GM23338 (cell line): ENCODE measurements around the gene RNU7-1. TPM values are rescaled to one million over a fixed set of nuclear protein-coding genes. Genes with fewer than 3 reads are reported as not detected.
A peak's percentile ranks its signal among the peaks of the same experiment; 100 is the strongest.

Experiments used
- ATAC-seq: fragments of 200-7000 bp; cut with Tn5 transposase; 3 replicates; pipeline ENCODE4 v1.9.1; 2020
- DNase-seq: peaks from one replicate; pipeline ENCODE4 v3.0.0-alpha.2; 2015; ENCODE audit warnings: low spot score
- H2AFZ ChIP-seq: fragments of 200-600 bp; sonication (generic); 2 replicates; pipeline ENCODE4 v1.8.0; 2016; ENCODE audit warnings: antibody characterized with exemption, mild to moderate bottlenecking, moderate library complexity
- H3F3A ChIP-seq: fragments of 200-600 bp; sonication (generic); replicated peaks from 2 replicates; pipeline ENCODE4 v1.8.0; 2017; ENCODE audit warnings: antibody characterized with exemption, mixed run types, low read depth
- H3K27ac ChIP-seq: fragments of 200-600 bp; sonication (generic); 2 replicates; pipeline ENCODE4 v1.6.1; 2016; ENCODE audit warnings: low read depth
- H3K27me3 ChIP-seq: fragments of 200-600 bp; sonication (generic); 2 replicates; pipeline ENCODE4 v1.8.0; 2016; ENCODE audit warnings: mild to moderate bottlenecking, mixed run types, moderate library complexity; ENCODE audit not compliant: insufficient read depth
- H3K36me3 ChIP-seq: fragments of 200-600 bp; sonication (generic); 2 replicates; pipeline ENCODE4 v1.8.0; 2016; ENCODE audit warnings: mild to moderate bottlenecking; ENCODE audit not compliant: insufficient read depth
- H3K4me1 ChIP-seq: fragments of 200-600 bp; sonication (generic); 2 replicates; pipeline ENCODE4 v1.8.0; 2016; ENCODE audit warnings: mild to moderate bottlenecking, moderate library complexity; ENCODE audit not compliant: insufficient read depth
- H3K4me2 ChIP-seq: fragments of 200-600 bp; sonication (generic); 2 replicates; pipeline ENCODE4 v1.7.1; 2017; ENCODE audit warnings: mixed run types
- H3K4me3 ChIP-seq: fragments of 200-600 bp; sonication (generic); 2 replicates; pipeline ENCODE4 v1.6.1; 2016; ENCODE audit warnings: mixed run types
- H3K79me2 ChIP-seq: fragments of 200-600 bp; sonication (generic); replicated peaks from 2 replicates; pipeline ENCODE4 v1.8.0; 2017; ENCODE audit warnings: mild to moderate bottlenecking; ENCODE audit not compliant: insufficient read depth
- H3K9me2 ChIP-seq: fragments of 200-600 bp; sonication (generic); 2 replicates; pipeline ENCODE4 v1.8.0; 2017; ENCODE audit not compliant: insufficient read depth
- H4K20me1 ChIP-seq: fragments of 200-600 bp; sonication (generic); replicated peaks from 2 replicates; pipeline ENCODE4 v1.8.0; 2017; ENCODE audit warnings: mild to moderate bottlenecking; ENCODE audit not compliant: insufficient read depth
- H3K27ac Mint-ChIP-seq: 2 replicates; pipeline ENCODE4 v1.8.0; 2020; ENCODE audit warnings: inconsistent platforms, mild to moderate bottlenecking, moderate library complexity, mixed read lengths
- H3K27me3 Mint-ChIP-seq: 3 replicates; pipeline ENCODE4 v1.8.0; 2022; ENCODE audit warnings: low read depth, mild to moderate bottlenecking, moderate library complexity, mixed read lengths, inconsistent platforms; ENCODE audit not compliant: insufficient read depth, poor library complexity
- H3K36me3 Mint-ChIP-seq: 3 replicates; pipeline ENCODE4 v1.8.0; 2021; ENCODE audit warnings: low read depth, mild to moderate bottlenecking, inconsistent platforms, moderate library complexity, mixed read lengths
- H3K4me1 Mint-ChIP-seq: 3 replicates; pipeline ENCODE4 v1.8.0; 2020; ENCODE audit warnings: mild to moderate bottlenecking, inconsistent platforms, mixed read lengths
- H3K4me3 Mint-ChIP-seq: 3 replicates; pipeline ENCODE4 v1.8.0; 2021; ENCODE audit warnings: moderate library complexity, mild to moderate bottlenecking, inconsistent platforms, mixed read lengths
- H3K9me3 Mint-ChIP-seq: 3 replicates; pipeline ENCODE4 v1.8.0; 2020; ENCODE audit warnings: moderate library complexity, mild to moderate bottlenecking, inconsistent platforms, mixed read lengths
- CREB1 ChIP-seq: fragments of 250-450 bp; sonication (Bioruptor Pico); IDR thresholded peaks from 2 replicates; pipeline ENCODE4 v1.5.0; 2020; ENCODE audit warnings: low read depth, mild to moderate bottlenecking, moderate library complexity
- ETS1 ChIP-seq: IDR thresholded peaks from 2 replicates; pipeline ENCODE4 v1.6.1; 2016; ENCODE audit warnings: antibody characterized with exemption
- EZH2 ChIP-seq: fragments of 200-600 bp; sonication (generic); IDR thresholded peaks from one replicate; pipeline ENCODE4 v1.8.0; 2017; ENCODE audit warnings: antibody characterized with exemption, mild to moderate bottlenecking, low read depth; ENCODE audit not compliant: unreplicated experiment
- EZH2phosphoT487 ChIP-seq: fragments of 200-600 bp; sonication (generic); IDR thresholded peaks from one replicate; pipeline ENCODE4 v1.8.1; 2018; ENCODE audit warnings: antibody characterized with exemption; ENCODE audit not compliant: unreplicated experiment
- JUNB ChIP-seq: IDR thresholded peaks from one replicate; pipeline ENCODE4 v1.6.1; 2016; ENCODE audit warnings: antibody characterized with exemption; ENCODE audit not compliant: unreplicated experiment
- NANOG ChIP-seq: IDR thresholded peaks from 2 replicates; pipeline ENCODE4 v1.6.1; 2016; ENCODE audit warnings: antibody characterized with exemption, borderline replicate concordance
- POLR2AphosphoS5 ChIP-seq: IDR thresholded peaks from 2 replicates; pipeline ENCODE4 v1.6.1; 2016; ENCODE audit warnings: antibody characterized with exemption, low read depth
- REST ChIP-seq: IDR thresholded peaks from one replicate; pipeline ENCODE4 v1.6.1; 2018; ENCODE audit warnings: antibody characterized with exemption; ENCODE audit not compliant: unreplicated experiment
- polyA plus RNA-seq: library from polyadenylated mRNA; unstranded; fragments of >200 nt; fragmentation: Nextera tagmentation; extraction: Ambion mirVana; gene quantifications from 2 replicates; pipeline ENCODE4 v1.2.1, GENCODE V29; 2016
- total RNA-seq: library from RNA; depleted of rRNA; stranded (reverse); fragments of >200 nt; shearing (Covaris generic); gene quantifications from 2 replicates; pipeline ENCODE4 v1.2.3, GENCODE V29; 2014

The RNU7-1 gene
- total and polyA plus RNA-seq, 2 experiments from 2014 or later, result not detected

- ATAC-seq (no peak), DNase-seq (no peak)
- Histone ChIP-seq H2AFZ (no peak overlapping the region), H3K4me3 (no peak overlapping the region), H3K27ac (no peak overlapping the region), H3K9me2 (no peaks in the 10 kb centered on the region), H3F3A (peaks cover 8% of the 10 kb centered on the region; the same call in 1 of the 2 replicates), H3K4me2 (no peak overlapping the region), H3K79me2 (no peaks in the 10 kb centered on the region), H3K27me3 (no peaks in the 10 kb centered on the region), H3K36me3 (no peaks in the 10 kb centered on the region), H3K4me1 (peaks cover 18% of the 10 kb centered on the region), H4K20me1 (no peaks in the 10 kb centered on the region)
- Mint-ChIP-seq H3K9me3 (no peaks in the 10 kb centered on the region), H3K27ac (no peak overlapping the region), H3K4me1 (peaks cover 35% of the 10 kb centered on the region), H3K27me3 (peaks cover 26% of the 10 kb centered on the region), H3K36me3 (no peaks in the 10 kb centered on the region), H3K4me3 (no peak overlapping the region)
- TF ChIP-seq CREB1 (CRISPR knock-in tag) (no peak), ETS1 (no peak), REST (no peak), NANOG (no peak), JUNB (no peak), EZH2 (no peak)
Measured at GRCh38 chr12:6951551-6952120, 8.0 kb downstream of the RNU7-1 start.

GRCh38 chr12:6952121-6952862 is 8.7 kb downstream of the RNU7-1 start:
- Histone ChIP-seq H3K27ac (no peak overlapping the region), H2AFZ (no peak overlapping the region), H3K36me3 (no peaks in the 10 kb centered on the region), H4K20me1 (no peaks in the 10 kb centered on the region), H3K4me2 (no peak overlapping the region), H3K9me2 (no peaks in the 10 kb centered on the region), H3K4me3 (no peak overlapping the region), H3K79me2 (no peaks in the 10 kb centered on the region), H3F3A (peaks cover 4% of the 10 kb centered on the region; the same call in 1 of the 2 replicates), H3K27me3 (no peaks in the 10 kb centered on the region), H3K4me1 (peaks cover 13% of the 10 kb centered on the region)
- TF ChIP-seq JUNB (no peak), REST (no peak), POLR2AphosphoS5 (no peak), EZH2phosphoT487 (no peak)
- H3K27me3 Mint-ChIP-seq, result peaks cover 22% of the 10 kb centered on the region
- DNase-seq, result no peak
- peak overlapping the region; percentile 56; the same call in 1 of the 2 replicates for H3K27ac Mint-ChIP-seq
- no peaks in the 10 kb centered on the region for H3K36me3 Mint-ChIP-seq
- H3K4me1 Mint-ChIP-seq, result peaks cover 30% of the 10 kb centered on the region
- H3K9me3 Mint-ChIP-seq, result no peaks in the 10 kb centered on the region
- ATAC-seq, result no peak
- no peak overlapping the region for H3K4me3 Mint-ChIP-seq
